MCF 10A (cell line): ENCODE measurements around the gene PRPF39. TPM values are rescaled to one million over a fixed set of nuclear protein-coding genes. Genes with fewer than 3 reads are reported as not detected.
"Not testable (repeated sequence)": the region's sequence is repeated elsewhere in the genome, so short reads cannot be mapped to it uniquely, and the experiment has no call there.

ENCODE experiments used
- BruUV-seq: library from RNA; stranded (reverse); fragments of 400-500 nt; replicated peaks from 2 replicates; lab custom pipeline; 2021; lab: Mats Ljungman, UMichigan
- CTCF ChIA-PET: fragments of 300-600 bp; sonication (Branson Sonifier 250); formaldehyde crosslinking; extraction: SDS; loops from one replicate; lab custom pipeline; 2021; ENCODE audit warnings: antibody characterized with exemption, inconsistent platforms; lab: Yijun Ruan, JAX
- POLR2A ChIA-PET: fragments of 300-600, 350-650 bp; sonication (Branson Sonifier 250); formaldehyde crosslinking; extraction: SDS; loops from one replicate; lab custom pipeline; 2020; ENCODE audit warnings: antibody characterized with exemption, inconsistent platforms; lab: Yijun Ruan, JAX
- DNase-seq: peaks from one replicate; pipeline ENCODE4 v3.0.0-alpha.2; 2018; ENCODE audit not compliant: unreplicated experiment
- H3K27ac Mint-ChIP-seq: one replicate; pipeline ENCODE4 v1.8.0; 2022; ENCODE audit warnings: mild to moderate bottlenecking, low read depth, mixed read lengths; ENCODE audit not compliant: unreplicated experiment
- H3K27me3 Mint-ChIP-seq: one replicate; pipeline ENCODE4 v1.8.0; 2022; ENCODE audit warnings: mixed read lengths; ENCODE audit not compliant: insufficient read depth, unreplicated experiment
- H3K36me3 Mint-ChIP-seq: one replicate; pipeline ENCODE4 v1.8.0; 2022; ENCODE audit warnings: mild to moderate bottlenecking, moderate library complexity, mixed read lengths; ENCODE audit not compliant: insufficient read depth, unreplicated experiment
- H3K4me1 Mint-ChIP-seq: one replicate; pipeline ENCODE4 v1.8.0; 2022; ENCODE audit warnings: mixed read lengths; ENCODE audit not compliant: insufficient read depth, unreplicated experiment
- H3K4me3 Mint-ChIP-seq: one replicate; pipeline ENCODE4 v1.8.0; 2022; ENCODE audit warnings: mild to moderate bottlenecking, moderate library complexity, mixed read lengths; ENCODE audit not compliant: unreplicated experiment
- H3K9me3 Mint-ChIP-seq: one replicate; pipeline ENCODE4 v1.8.0; 2022; ENCODE audit warnings: mixed read lengths; ENCODE audit not compliant: unreplicated experiment
- CTCF ChIP-seq: fragments of 200-600 bp; IDR thresholded peaks from one replicate; pipeline ENCODE4 v1.8.0; 2022; ENCODE audit warnings: antibody characterized with exemption, mild to moderate bottlenecking; ENCODE audit not compliant: unreplicated experiment
- intact Hi-C: fragments of 100-400 bp; cut with micrococcal nuclease; formaldehyde crosslinking; loops from 2 replicates; pipeline ENCODE4 v1.14.1; 2022
- total RNA-seq: library from RNA; stranded (reverse); gene quantifications from 2 replicates; pipeline ENCODE4 v1.2.3, GENCODE V29; 2022

Gene PRPF39
- total RNA-seq, 1 experiment from 2014 or later, result 41.4 TPM

- Mint-ChIP-seq H3K36me3 (no peaks in the 10 kb centered on the region), H3K4me1 (peaks cover 24% of the 10 kb centered on the region), H3K9me3 (no peaks in the 10 kb centered on the region), H3K27ac (no peak overlapping the region), H3K4me3 (no peak overlapping the region), H3K27me3 (no peaks in the 10 kb centered on the region)
- ChIA-PET CTCF (interaction anchor here (0.6 to 3.8 kb wide), 3 partner anchors 108 to 130 kb away, joined by 3 to 14 read pairs (median 5); no protein-coding TSS in a partner anchor), POLR2A (interaction anchor here (0.6 to 8.9 kb wide), 8 partner anchors 13 to 404 kb away, joined by 3 to 165 read pairs (median 3); partner anchors contain the start of gene MIS18BP1)
- intact Hi-C loops, result no loop called here
- BruUV-seq, result no TSS peak
- DNase-seq, result peak; percentile 37
- no peak for TF ChIP-seq CTCF
These were observed 56.8 kb downstream of the PRPF39 start for GRCh38 chr14:45140661-45141187.

- peaks cover 22% of the 10 kb centered on the region for H3K4me1 Mint-ChIP-seq
- H3K36me3 Mint-ChIP-seq, BruUV-seq, intact Hi-C loops, H3K4me3 Mint-ChIP-seq, POLR2A ChIA-PET, DNase-seq, H3K9me3 Mint-ChIP-seq, H3K27ac Mint-ChIP-seq, H3K27me3 Mint-ChIP-seq: not testable (repeated sequence)
- CTCF ChIA-PET, result interaction anchor here (0.7 kb wide), 1 partner anchor 150 kb away, joined by 3 read pairs; no protein-coding TSS in a partner anchor
These were observed 58.2 kb downstream of the PRPF39 start for GRCh38 chr14:45142083-45142482.

- CTCF ChIA-PET, result interaction anchor here (0.9 kb wide), 1 partner anchor 124 kb away, joined by 6 read pairs; no protein-coding TSS in a partner anchor
- Mint-ChIP-seq H3K4me1 (peaks cover 6% of the 10 kb centered on the region), H3K4me3 (no peak overlapping the region), H3K9me3 (no peaks in the 10 kb centered on the region), H3K27ac (peak overlapping the region; percentile 28), H3K36me3 (no peaks in the 10 kb centered on the region), H3K27me3 (no peaks in the 10 kb centered on the region)
- no peak for DNase-seq
- POLR2A ChIA-PET, result interaction anchor here (0.6 to 1.3 kb wide), 5 partner anchors 9 to 113 kb away, joined by 3 to 8 read pairs (median 4); partner anchors contain the start of genes FANCM and FKBP3
- no TSS peak for BruUV-seq
- no peak for TF ChIP-seq CTCF
- intact Hi-C loops, result no loop called here
These were observed 60.7 kb downstream of the PRPF39 start for GRCh38 chr14:45144658-45145057.

- Mint-ChIP-seq H3K4me3 (no peak overlapping the region), H3K27ac (no peak overlapping the region), H3K9me3 (no peaks in the 10 kb centered on the region), H3K36me3 (no peaks in the 10 kb centered on the region), H3K4me1 (peaks cover 6% of the 10 kb centered on the region), H3K27me3 (no peaks in the 10 kb centered on the region)
- no TSS peak for BruUV-seq
- CTCF ChIA-PET, result interaction anchor here (0.6 to 0.9 kb wide), 2 partner anchors 123 to 232 kb away, joined by 3 to 6 read pairs; no protein-coding TSS in a partner anchor
- DNase-seq, result no peak
- intact Hi-C loops, result no loop called here
- POLR2A ChIA-PET, result interaction anchor here (0.6 to 1.4 kb wide), 4 partner anchors 10 to 1377 kb away, joined by 3 to 4 read pairs (median 4); partner anchors contain the start of gene FANCM
- TF ChIP-seq CTCF, result no peak
These were observed 61.3 kb downstream of the PRPF39 start for GRCh38 chr14:45145214-45145613.
